HG03520 (cell line): ENCODE results near the gene ATXN1.

Experiments
- ATAC-seq: cut with Tn5 transposase; IDR thresholded peaks from one replicate; pipeline ENCODE4 v1.9.1; 2021; ENCODE audit warnings: mild to moderate bottlenecking, moderate library complexity; ENCODE audit not compliant: unreplicated experiment

The ATXN1 gene

DNA sequence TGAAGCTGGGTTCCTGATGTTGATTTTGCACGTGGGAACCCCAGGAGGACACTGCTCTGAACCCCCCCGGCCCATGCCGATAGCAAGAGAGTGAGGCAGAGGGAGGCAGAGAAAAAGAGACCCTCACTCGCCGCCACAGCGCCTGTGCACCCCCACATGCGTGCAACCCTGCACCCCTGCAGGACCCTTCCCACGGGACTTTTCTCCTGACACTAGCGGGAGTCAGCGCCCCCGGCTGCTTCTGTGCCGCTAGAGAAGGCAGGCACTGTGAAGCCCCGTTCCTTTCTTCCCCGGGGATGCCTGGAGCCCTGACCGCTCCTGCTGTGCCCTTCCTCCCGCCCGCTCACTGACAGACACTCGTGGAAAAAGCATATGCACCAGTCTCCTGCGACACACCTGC lies 455.5 kb downstream of the ATXN1 start:
- ATAC-seq, result peak; percentile 15

- ATAC-seq, result peak; percentile 78
Measured at GRCh38 chr6:16305246-16305725, 456.0 kb downstream of the ATXN1 start.

DNA sequence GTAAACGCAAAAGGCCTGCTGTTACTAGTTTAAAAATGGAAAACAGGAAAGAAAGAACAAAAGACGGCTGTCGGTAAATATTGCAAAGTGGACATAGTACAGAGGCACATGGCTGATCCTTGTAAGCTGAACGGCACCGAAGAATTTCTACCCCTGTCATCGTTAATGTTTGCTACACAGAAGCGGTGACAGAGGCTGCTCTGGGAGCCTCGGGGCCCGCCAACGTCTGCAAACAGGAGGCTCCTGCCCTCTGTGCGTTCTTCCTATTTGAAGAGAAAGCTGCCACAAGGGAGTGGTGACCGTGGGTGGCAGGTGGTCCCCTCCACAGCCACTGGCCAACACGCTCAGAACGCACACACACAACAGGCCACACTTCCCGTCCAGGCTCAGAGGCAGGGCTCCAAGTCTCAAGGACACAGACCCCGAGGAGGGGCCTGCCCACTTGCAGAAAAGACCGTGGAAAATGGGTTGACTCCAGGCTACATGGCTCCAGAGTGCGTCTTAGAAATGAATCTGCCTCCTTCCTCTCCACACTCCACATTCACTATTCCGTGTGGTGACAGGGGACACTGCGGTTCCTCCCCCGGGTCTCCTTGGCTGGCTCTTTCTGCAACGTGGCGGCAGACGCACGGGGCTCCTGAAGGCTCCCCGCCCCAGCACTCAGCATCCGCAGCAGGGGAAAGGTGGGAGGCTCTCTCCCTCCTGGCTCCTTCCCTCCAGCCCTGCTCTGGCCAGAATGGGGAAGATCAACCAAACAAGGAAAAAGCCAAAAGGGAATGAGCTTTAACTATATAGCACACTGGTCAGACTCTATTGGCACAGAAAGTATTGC lies 458.3 kb downstream of the ATXN1 start:
- ATAC-seq, result no peak

- peak; percentile 39 for ATAC-seq
Measured at GRCh38 chr6:16301511-16301910, 459.7 kb downstream of the ATXN1 start.

DNA sequence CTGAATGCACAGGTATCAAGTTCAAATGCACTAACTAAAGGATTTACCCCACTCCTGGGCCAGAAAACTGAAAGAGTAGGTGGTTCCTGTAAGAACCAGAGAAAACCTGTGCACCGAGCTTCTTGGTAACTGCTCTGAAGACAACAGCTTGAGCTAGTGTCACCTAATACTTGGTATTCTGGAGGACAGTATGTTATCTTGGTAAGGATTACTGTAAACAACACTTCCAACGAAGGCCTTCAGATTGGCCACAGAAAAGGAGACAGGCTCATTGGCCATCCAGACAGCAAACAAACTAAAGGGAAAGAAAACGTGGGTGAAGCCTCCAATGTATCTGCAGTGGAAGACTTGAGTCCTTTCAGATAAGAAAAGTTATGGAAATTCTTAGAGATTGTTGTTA lies 461.4 kb downstream of the ATXN1 start:
- no peak for ATAC-seq

GRCh38 chr6:16296061-16296670 lies 465.1 kb downstream of the ATXN1 start:
- no peak for ATAC-seq

- no peak for ATAC-seq
Measured at GRCh38 chr6:16295471-16295870, 465.8 kb downstream of the ATXN1 start.

DNA sequence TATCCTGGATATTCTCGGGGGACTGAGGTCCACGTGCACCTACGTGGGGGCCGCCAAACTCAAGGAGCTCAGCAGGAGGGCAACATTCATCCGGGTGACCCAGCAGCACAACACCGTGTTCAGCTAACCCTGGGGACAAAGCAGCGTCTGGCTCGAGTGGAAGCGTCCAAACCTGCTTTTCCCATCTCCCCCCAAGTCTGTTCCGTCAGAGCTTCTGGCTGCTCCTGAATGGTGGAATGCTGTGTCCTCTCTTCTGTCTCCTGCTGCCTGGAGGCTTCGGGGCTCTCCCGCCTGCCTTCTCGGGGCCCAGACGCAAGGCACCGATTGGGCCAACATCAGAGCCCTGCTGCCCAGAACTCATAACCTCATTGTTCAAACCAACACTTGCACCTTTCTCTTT lies 466.2 kb downstream of the ATXN1 start:
- no peak for ATAC-seq

DNA sequence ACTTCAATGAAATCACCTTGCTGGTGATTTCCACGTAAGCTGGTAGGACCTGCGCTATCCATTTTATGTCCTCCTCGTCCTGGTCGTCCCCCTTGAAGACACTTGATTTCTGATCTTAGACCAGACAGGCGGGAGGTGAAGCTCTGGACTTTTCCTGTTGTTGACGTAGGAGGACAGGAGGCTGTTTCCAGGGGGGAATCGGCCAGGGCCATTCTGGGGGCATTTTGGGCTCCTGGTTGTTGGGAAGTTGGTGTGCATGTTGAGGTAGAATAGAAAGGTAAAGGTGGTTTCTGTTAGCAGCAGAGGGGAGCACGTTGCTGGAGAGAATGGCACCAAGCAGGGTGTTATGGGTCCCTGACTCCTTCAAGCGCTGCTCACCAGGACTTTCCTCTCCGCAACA lies 466.9 kb downstream of the ATXN1 start:
- ATAC-seq, result no peak

DNA sequence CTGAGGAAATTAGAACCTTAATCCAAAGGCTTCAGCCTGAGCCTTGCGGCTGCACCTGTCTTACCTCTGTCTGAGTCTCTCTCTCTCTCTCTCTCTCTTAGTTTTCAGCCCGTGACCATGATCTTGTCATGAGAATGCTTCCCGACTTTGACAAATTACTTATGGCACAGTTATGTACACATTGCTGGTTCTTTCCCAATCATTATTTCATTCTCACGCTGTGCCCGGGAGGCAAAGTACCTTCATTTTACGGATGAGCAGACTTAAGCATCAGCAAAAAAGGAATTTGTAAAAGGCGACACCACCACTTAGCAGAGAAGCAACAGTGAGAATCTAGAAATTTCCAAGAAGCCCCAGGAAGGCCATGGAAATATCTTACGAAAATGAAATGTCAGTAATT lies 468.3 kb downstream of the ATXN1 start:
- ATAC-seq, result no peak

DNA sequence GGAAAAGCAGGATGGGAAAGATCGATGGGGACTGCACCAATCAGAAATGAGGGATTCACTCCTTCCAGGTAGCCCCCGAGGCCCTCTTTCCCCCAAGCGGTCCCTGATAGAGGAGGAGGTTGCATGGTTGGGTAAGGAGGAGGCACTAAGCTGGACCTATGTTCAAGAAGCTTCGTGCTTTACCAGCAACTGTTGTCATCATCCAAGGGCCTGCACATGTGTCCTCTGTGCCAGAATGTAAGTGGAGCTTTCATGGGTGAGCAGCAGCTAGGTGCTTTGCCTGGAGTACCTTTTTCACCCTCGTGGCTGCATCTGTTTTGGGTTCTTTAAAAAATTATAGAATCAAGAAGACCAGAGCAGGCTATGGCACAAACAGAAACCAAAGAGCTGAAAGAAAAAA lies 468.8 kb downstream of the ATXN1 start:
- ATAC-seq, result no peak

GRCh38 chr6:16291739-16292138 lies 469.5 kb downstream of the ATXN1 start:
- ATAC-seq, result no peak

DNA sequence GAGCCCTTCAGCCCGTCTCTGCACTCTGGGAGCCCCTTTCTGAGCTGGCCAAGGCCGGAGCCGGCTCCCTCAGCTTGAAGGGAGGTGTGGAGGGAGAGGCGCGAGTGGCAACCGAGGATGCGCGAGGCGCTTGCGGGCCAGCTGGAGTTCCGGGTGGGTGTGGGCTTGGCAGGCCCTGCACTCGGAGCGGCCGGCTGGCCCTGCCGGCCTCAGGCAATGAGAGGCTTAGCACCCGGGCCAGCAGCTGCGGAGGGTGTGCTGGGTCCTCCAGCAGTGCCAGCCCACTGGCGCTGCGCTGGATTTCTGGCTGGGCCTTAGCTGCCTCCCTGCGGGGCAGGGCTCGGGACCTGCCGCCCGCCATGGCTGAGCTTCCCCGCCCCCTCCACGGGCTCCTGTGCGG lies 473.1 kb downstream of the ATXN1 start:
- ATAC-seq, result no peak

- no peak for ATAC-seq
Measured at GRCh38 chr6:16286151-16286522, 475.1 kb downstream of the ATXN1 start.

DNA sequence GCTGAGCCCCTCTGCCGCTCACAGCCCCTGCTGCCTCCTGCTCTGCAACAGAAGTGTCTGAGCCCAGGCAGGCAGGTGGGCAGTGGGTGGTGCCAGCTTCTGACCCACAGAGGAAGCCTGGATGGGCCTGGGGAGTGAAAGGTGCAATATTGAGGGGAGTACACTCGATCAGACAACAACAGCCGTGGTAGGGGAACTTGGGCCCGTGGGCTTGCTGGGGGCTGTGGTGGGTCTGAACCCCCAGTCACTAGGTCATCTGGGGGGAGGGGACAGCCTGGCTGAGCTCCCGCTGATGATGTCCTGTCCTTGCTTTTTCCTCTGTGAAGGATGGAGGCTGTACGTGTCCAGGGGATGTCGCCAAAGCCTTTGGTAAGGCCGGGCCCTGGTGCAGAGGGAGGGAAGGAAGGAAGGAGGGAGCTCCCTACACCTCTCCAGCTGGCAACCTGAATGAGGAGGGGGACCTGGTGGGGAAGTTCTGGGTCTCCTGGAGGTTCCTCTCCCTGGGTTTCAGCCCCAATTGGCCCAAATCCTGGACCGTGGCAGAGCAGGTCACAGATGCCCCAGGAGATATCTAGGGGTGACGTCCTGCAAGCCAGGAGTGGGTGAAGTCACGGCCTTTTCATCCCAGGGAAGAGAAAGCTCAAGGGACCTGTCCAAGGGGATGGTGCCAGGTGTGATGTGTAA lies 475.7 kb downstream of the ATXN1 start:
- ATAC-seq, result no peak

DNA sequence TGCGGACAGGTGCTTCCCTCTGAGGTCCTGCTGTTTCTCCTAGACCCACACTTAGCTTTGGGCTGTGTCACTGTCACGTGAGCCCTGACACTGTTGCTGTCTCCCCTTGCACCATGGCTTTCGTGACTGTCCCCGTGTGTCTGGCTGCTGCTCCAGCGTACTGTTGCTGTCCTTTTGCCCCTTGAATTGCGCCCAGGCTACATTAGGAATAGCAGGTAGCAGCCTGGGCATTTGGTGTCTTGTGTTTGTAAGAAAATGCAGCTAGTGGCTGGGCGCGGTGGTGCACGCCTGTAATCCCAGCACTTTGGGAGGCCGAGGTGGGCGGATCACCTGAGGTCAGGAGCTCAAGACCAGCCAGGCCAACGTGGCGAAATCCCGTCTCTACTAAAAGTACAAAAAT lies 476.8 kb downstream of the ATXN1 start:
- no peak for ATAC-seq

DNA sequence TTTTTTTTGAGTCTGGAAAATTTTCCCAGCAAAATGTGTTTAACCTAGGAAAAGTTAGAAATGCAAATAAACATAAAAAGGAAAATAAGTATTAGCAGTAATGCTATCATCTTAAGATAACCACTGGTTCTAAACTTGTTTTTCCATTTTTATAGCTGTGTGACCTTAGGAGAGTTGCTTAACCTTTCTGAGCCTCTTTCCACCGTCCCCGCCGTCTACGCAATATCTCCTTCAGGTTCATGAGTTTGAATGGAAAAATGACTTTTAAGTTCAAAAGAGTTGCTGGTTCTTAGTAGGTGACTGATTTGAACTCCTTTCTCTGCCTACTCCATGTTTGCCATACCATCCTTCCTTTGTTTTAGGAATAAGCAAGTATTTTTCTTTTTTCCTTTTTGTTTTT lies 478.9 kb downstream of the ATXN1 start:
- ATAC-seq, result no peak

DNA sequence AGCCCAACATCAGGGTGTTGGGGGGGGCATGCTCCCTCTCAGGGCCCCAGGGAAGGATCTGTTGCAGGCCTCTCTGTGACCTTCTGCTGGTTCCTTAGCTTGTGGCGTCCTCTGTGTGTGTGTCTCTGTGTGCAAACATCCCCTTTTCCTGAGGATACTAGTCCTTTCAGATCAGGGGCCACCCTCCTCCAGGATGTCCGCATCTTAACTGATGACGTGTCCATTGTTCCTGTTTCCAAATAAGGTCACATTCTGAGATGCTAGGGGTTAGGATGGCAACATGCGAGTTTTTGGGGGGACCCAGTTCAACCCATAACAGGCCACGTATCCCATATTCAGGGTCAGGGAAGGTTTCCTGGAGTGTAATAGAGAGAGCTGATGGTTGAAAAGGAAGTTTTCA lies 482.0 kb downstream of the ATXN1 start:
- no peak for ATAC-seq

- no peak for ATAC-seq
Measured at GRCh38 chr6:16278750-16279149, 482.5 kb downstream of the ATXN1 start.

DNA sequence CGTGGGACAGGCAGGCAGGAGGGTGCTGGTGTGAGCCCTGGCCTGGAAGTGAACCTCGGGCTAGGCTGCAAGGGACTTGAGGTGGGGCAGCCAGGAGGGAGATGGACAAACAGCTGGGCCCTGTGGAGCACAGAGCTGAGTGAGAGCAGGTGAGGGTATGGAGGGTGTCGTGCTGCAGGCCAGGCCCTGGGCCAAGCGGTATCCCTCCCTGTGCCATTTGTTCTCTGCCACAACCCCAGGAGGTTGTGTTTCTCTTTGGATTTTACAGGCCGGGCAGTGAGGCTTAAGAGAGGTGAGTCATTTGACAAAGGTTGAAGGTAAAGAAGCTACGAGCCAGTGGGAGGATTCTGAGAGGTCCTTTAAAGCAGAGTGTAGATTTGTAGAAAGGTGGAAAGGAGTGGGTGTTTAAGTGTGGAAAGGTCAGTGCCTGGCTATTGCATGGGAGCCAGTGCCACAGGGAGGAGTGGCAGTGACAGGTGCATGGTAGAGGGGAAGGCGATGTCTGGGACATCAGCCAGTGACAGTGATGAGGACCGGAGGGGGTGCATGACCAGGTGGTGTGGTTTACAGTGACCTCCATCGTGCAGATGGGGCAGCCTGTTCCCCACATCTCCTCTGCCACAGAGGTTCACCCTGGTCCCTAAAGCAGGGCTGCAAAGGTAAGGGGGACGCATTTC lies 483.1 kb downstream of the ATXN1 start:
- ATAC-seq, result no peak
